HepG2 (cell line): ENCODE data around the gene FOXN3. TPM values are rescaled to one million over a fixed set of nuclear protein-coding genes. Genes with fewer than 3 reads are reported as not detected.
A peak's percentile ranks its signal among the peaks of the same experiment; 100 is the strongest.

Experiments
- CHCHD3 ChIP-seq: sonication (generic); formaldehyde crosslinking; IDR thresholded peaks from 2 replicates; pipeline ENCODE4 v1.8.0; 2022; ENCODE audit warnings: mild to moderate bottlenecking, missing genetic modification reagents, moderate library complexity
- CREBL2 ChIP-seq: sonication (generic); formaldehyde crosslinking; IDR thresholded peaks from 2 replicates; pipeline ENCODE4 v1.8.1; 2023; ENCODE audit warnings: missing genetic modification reagents, mild to moderate bottlenecking, borderline replicate concordance
- FOXO4 ChIP-seq: sonication (generic); formaldehyde crosslinking; conservative IDR thresholded peaks from 2 replicates; pipeline ENCODE4 v1.8.1; 2023; ENCODE audit warnings: missing genetic modification reagents
- FOXP1 ChIP-seq, 2 experiments: fragments of 450-650 bp in 1 of 2; IDR thresholded peaks; 2 replicates each; pipeline ENCODE4 v1.6.1; 2017 to 2018; ENCODE audit warnings: antibody characterized with exemption in 1 of 2
- FOXP4 ChIP-seq: sonication (generic); formaldehyde crosslinking; IDR thresholded peaks from 2 replicates; pipeline ENCODE4 v1.4.0; 2020; ENCODE audit warnings: missing genetic modification reagents
- HOXA5 ChIP-seq: sonication (generic); formaldehyde crosslinking; IDR thresholded peaks from 2 replicates; pipeline ENCODE4 v1.4.0; 2020; ENCODE audit warnings: missing genetic modification reagents
- POLR2A ChIP-seq, 2 experiments: IDR thresholded peaks; 2 replicates each; pipeline ENCODE4 v1.6.1; 2011; ENCODE audit warnings: low read depth in 2 of 2, low read length in 2 of 2, mild to moderate bottlenecking in 1 of 2, moderate library complexity in 1 of 2; ENCODE audit not compliant: insufficient read depth in 1 of 2
- RARA ChIP-seq: IDR thresholded peaks from 2 replicates; pipeline ENCODE4 v1.6.1; 2016; ENCODE audit warnings: missing genetic modification reagents, missing compliant biosample characterization
- SIN3A ChIP-seq: IDR thresholded peaks from 2 replicates; pipeline ENCODE4 v1.6.1; 2011; ENCODE audit warnings: low read depth, mild to moderate bottlenecking, control low read depth, low read length, borderline replicate concordance
- SOX13 ChIP-seq, 3 experiments: fragments of 450-650 bp in 1 of 3; sonication (generic) in 1 of 3; formaldehyde crosslinking in 1 of 3; IDR thresholded peaks in 2 of 3; conservative IDR thresholded peaks in 1 of 3; 2 replicates each; pipeline versions ENCODE4 v1.5.0 to v1.6.1; 2016 to 2020; ENCODE audit warnings: antibody characterized with exemption in 1 of 3, mild to moderate bottlenecking in 1 of 3, missing compliant biosample characterization in 1 of 3, missing genetic modification reagents in 1 of 3, moderate library complexity in 1 of 3
- SRY ChIP-seq: sonication (generic); formaldehyde crosslinking; IDR thresholded peaks from 2 replicates; pipeline ENCODE4 v1.8.0; 2022; ENCODE audit warnings: mild to moderate bottlenecking, missing genetic modification reagents
- TAF1 ChIP-seq: sonication (generic); formaldehyde crosslinking; IDR thresholded peaks from 2 replicates; pipeline ENCODE4 v1.4.0; 2020; ENCODE audit warnings: missing genetic modification reagents
- TFDP2 ChIP-seq: sonication (generic); formaldehyde crosslinking; IDR thresholded peaks from 2 replicates; pipeline ENCODE4 v1.4.0; 2020; ENCODE audit warnings: missing genetic modification reagents
- ZFY ChIP-seq: sonication (generic); formaldehyde crosslinking; IDR thresholded peaks from 2 replicates; pipeline ENCODE4 v1.4.0; 2020; ENCODE audit warnings: missing genetic modification reagents
- ZNF20 ChIP-seq: sonication (generic); formaldehyde crosslinking; IDR thresholded peaks from 2 replicates; pipeline ENCODE4 v1.4.0; 2020; ENCODE audit warnings: mild to moderate bottlenecking, moderate library complexity, missing genetic modification reagents
- ZNF362 ChIP-seq: sonication (generic); formaldehyde crosslinking; IDR thresholded peaks from 2 replicates; pipeline ENCODE4 v1.4.0; 2020; ENCODE audit warnings: missing genetic modification reagents, mild to moderate bottlenecking, borderline replicate concordance
- ZNF589 ChIP-seq: sonication (generic); formaldehyde crosslinking; conservative IDR thresholded peaks from 2 replicates; pipeline ENCODE4 v1.8.0; 2022; ENCODE audit warnings: mild to moderate bottlenecking, moderate library complexity, missing genetic modification reagents
- ZNF687 ChIP-seq: sonication (generic); formaldehyde crosslinking; IDR thresholded peaks from 2 replicates; pipeline ENCODE4 v1.5.1; 2020; ENCODE audit warnings: mild to moderate bottlenecking, missing genetic modification reagents, moderate library complexity
- ZNF7 ChIP-seq: IDR thresholded peaks from 2 replicates; pipeline ENCODE4 v1.6.1; 2016; ENCODE audit warnings: missing biosample characterization, missing genetic modification reagents
- ZNF777 ChIP-seq: sonication (generic); formaldehyde crosslinking; IDR thresholded peaks from 2 replicates; pipeline ENCODE4 v1.4.0; 2020; ENCODE audit warnings: missing genetic modification reagents
- polyA plus RNA-seq, 8 experiments: library from polyadenylated mRNA; depleted of rRNA in 3 of 8; stranded (reverse) in 7 of 8; unstranded in 1 of 8; fragments of >200 nt; fragmentation: Illumina TruSeq in 4 of 8; extraction: Trizol in 4 of 8; gene quantifications; 2 replicates each; pipeline versions ENCODE4 v1.2.1 to v1.2.3, GENCODE V29; 2011 to 2016; ENCODE audit warnings: low read depth in 4 of 8, missing spikeins in 1 of 8, mixed read lengths in 1 of 8; ENCODE audit not compliant: insufficient read depth in 1 of 8
- total RNA-seq, 5 experiments: library from RNA; depleted of rRNA; stranded (reverse); fragments of >200 nt; fragmentation: Illumina TruSeq; extraction: Trizol; gene quantifications; 2 replicates each; pipeline ENCODE4 v1.2.3, GENCODE V29; 2016; ENCODE audit warnings: low read depth in 1 of 5

The FOXN3 gene
- total and polyA plus RNA-seq, 2 of the 13 experiments (the other 11 are each of a cell fraction or from before 2014, with no cell fraction given) = 32.4 to 70.2 TPM

- TF ChIP-seq TFDP2 (no peak; the same call in 1 of the 2 replicates), CREBL2 (CRISPR knock-in tag) (no peak), ZNF687 (0 out of 2 replicates have a peak, but pooled peaks have one; percentile 2), ZNF362 (0 out of 2 replicates have a peak, but pooled peaks have one; percentile 40), FOXO4 (no peak), SOX13 (IDR thresholded peaks at IDR 0.05) (no peak), SOX13 (CRISPR knock-in tag; conservative IDR thresholded peaks at IDR 0.05 in 1 of 2, IDR thresholded peaks at IDR 0.05 in 1 of 2) (peak in 1 of 2 experiments; percentile 50; a peak in 1 of 4 replicates), FOXP4 (CRISPR knock-in tag) (peak; percentile 61), ZNF589 (0 out of 2 replicates have a peak, but pooled peaks have one; percentile 28), TAF1 (CRISPR knock-in tag) (no peak), ZNF20 (CRISPR knock-in tag) (no peak), ZNF777 (peak; percentile 74), SIN3A (peak; percentile 62; the same call in 1 of the 2 replicates), HOXA5 (CRISPR knock-in tag) (peak; percentile 22; the same call in 1 of the 2 replicates), ZNF7 (CRISPR knock-in tag) (no peak), FOXP1 (IDR thresholded peaks at IDR 0.05) (no peak), FOXP1 (CRISPR knock-in tag; IDR thresholded peaks at IDR 0.05) (peak; percentile 49), SRY (CRISPR knock-in tag) (no peak), RARA (CRISPR knock-in tag) (0 out of 2 replicates have a peak, but pooled peaks have one; percentile 16), CHCHD3 (CRISPR knock-in tag) (no peak), ZFY (CRISPR knock-in tag) (peak; percentile 10; the same call in 1 of the 2 replicates), POLR2A (IDR thresholded peaks at IDR 0.05; ENCODE audit: insufficient read depth in 1 of 2, low read depth in 2 of 2, low read length in 2 of 2) (peak in 1 of 2 experiments; percentile 43; a peak in 1 of 4 replicates)
Measured at GRCh38 chr14:89417091-89417464, at the start of gene FOXN3 (continued).
